ENCODE measurements around the gene LZTFL1.

The LZTFL1 gene

DNA sequence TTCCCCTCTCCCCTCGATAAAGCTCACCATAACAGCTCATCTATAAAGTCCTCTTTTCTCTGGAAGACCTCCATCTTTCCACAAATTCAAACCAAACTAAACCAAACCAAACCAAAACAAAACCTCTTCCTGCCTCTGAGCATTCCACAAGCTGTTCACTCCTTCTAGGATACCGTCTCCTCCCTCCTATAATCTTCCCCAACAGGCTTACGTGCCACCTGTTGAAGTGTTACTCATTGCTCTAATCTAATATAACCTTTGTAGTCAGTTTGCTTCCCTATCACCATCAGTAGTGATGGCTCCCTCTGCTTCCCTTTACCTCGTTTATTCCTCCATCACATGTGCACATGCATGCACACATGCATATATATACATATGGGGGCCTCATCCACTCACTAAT is 31.7 kb upstream of the LZTFL1 start:
- Histone ChIP-seq H3K4me2 (no peak overlapping the region), H3K79me2 (ENCODE audit: insufficient read depth, low read depth) (no peaks in the 10 kb centered on the region), H3K27me3 (ENCODE audit: insufficient read depth, low read depth) (no peaks in the 10 kb centered on the region), H3K36me3 (ENCODE audit: insufficient read depth) (no peaks in the 10 kb centered on the region), H3K4me3 (IDR thresholded peaks at IDR 0.05; ENCODE audit: insufficient read depth, low read depth, low read length) (no peak overlapping the region), H3K27ac (no peak overlapping the region), H3K9ac (no peak overlapping the region), H4K20me1 (ENCODE audit: insufficient read depth) (no peaks in the 10 kb centered on the region), H3K4me1 (ENCODE audit: low read depth, poor library complexity, severe bottlenecking) (peaks cover 24% of the 10 kb centered on the region), H2AFZ (ENCODE audit: low read depth) (no peak overlapping the region)
- TF ChIP-seq, protein P1, sequence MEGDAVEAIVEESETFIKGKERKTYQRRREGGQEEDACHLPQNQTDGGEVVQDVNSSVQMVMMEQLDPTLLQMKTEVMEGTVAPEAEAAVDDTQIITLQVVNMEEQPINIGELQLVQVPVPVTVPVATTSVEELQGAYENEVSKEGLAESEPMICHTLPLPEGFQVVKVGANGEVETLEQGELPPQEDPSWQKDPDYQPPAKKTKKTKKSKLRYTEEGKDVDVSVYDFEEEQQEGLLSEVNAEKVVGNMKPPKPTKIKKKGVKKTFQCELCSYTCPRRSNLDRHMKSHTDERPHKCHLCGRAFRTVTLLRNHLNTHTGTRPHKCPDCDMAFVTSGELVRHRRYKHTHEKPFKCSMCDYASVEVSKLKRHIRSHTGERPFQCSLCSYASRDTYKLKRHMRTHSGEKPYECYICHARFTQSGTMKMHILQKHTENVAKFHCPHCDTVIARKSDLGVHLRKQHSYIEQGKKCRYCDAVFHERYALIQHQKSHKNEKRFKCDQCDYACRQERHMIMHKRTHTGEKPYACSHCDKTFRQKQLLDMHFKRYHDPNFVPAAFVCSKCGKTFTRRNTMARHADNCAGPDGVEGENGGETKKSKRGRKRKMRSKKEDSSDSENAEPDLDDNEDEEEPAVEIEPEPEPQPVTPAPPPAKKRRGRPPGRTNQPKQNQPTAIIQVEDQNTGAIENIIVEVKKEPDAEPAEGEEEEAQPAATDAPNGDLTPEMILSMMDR (conservative IDR thresholded peaks at IDR 0.05; ENCODE audit: low read depth, low read length), result no peak

DNA sequence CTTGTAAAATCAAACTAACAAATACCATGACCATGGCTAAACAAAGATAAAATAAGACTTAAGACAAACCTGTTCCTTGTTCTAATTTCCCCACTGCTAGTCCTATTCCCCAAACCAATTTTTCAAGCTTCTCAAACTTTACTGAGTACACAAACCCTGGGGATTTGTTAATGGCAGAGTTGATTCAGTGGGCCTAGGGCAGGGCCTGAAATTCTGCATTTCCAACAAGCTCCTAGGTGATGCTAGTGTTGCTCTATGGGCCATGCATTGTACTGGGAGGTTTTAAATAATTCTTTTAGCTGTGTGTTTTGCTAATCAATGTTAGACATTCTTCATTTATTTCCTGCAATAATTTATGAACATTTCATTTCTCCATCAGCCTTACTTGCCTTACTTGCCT is 31.1 kb upstream of the LZTFL1 start:
- no peak overlapping the region for H3K27ac ChIP-seq

DNA sequence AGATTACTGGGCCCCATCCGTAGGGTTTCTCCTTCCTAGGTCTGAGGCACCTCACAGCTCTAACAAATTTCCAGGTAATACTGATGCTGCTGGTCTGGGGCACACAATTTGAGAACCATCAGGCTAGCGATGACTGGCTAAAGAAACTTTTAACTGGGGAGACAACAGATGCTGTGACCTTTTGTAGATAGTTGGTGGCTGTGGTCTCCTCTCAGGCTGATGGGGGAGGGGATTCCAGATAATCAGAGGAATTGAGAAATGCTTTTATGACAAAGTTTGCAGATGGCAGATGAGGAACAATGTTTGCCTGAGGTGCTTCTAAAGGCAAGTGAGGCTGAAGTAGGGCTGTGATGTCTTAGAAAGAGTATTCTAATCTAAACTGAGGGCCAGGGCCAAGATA is 30.6 kb upstream of the LZTFL1 start:
- H3K36me3 ChIP-seq (ENCODE audit: insufficient read depth), result no peaks in the 10 kb centered on the region
- H3K4me1 ChIP-seq (ENCODE audit: low read depth, poor library complexity, severe bottlenecking), result peaks cover 29% of the 10 kb centered on the region
- H2AFZ ChIP-seq (ENCODE audit: low read depth), result no peak overlapping the region
- H3K79me2 ChIP-seq (ENCODE audit: insufficient read depth, low read depth), result no peaks in the 10 kb centered on the region
- no peak overlapping the region for H3K9ac ChIP-seq
- no peak overlapping the region for H3K4me2 ChIP-seq
- no peak overlapping the region for H3K4me3 ChIP-seq (IDR thresholded peaks at IDR 0.05; ENCODE audit: insufficient read depth, low read depth, low read length)
- H3K27me3 ChIP-seq (ENCODE audit: insufficient read depth, low read depth), result no peaks in the 10 kb centered on the region
- TF ChIP-seq, protein P1 (conservative IDR thresholded peaks at IDR 0.05; ENCODE audit: low read depth, low read length), result no peak
- no peaks in the 10 kb centered on the region for H4K20me1 ChIP-seq (ENCODE audit: insufficient read depth)
- no peak overlapping the region for H3K27ac ChIP-seq

More for the DNA sequence above, 31.1 kb upstream of the LZTFL1 start:
- Histone ChIP-seq H3K9ac (no peak overlapping the region), H3K4me1 (ENCODE audit: low read depth, poor library complexity, severe bottlenecking) (peaks cover 29% of the 10 kb centered on the region), H3K36me3 (ENCODE audit: insufficient read depth) (no peaks in the 10 kb centered on the region), H3K79me2 (ENCODE audit: insufficient read depth, low read depth) (no peaks in the 10 kb centered on the region), H4K20me1 (ENCODE audit: insufficient read depth) (no peaks in the 10 kb centered on the region), H3K27me3 (ENCODE audit: insufficient read depth, low read depth) (no peaks in the 10 kb centered on the region), H3K4me2 (no peak overlapping the region), H3K4me3 (IDR thresholded peaks at IDR 0.05; ENCODE audit: insufficient read depth, low read depth, low read length) (no peak overlapping the region), H2AFZ (ENCODE audit: low read depth) (no peak overlapping the region)
- TF ChIP-seq, protein P1 (conservative IDR thresholded peaks at IDR 0.05; ENCODE audit: low read depth, low read length), result no peak

DNA sequence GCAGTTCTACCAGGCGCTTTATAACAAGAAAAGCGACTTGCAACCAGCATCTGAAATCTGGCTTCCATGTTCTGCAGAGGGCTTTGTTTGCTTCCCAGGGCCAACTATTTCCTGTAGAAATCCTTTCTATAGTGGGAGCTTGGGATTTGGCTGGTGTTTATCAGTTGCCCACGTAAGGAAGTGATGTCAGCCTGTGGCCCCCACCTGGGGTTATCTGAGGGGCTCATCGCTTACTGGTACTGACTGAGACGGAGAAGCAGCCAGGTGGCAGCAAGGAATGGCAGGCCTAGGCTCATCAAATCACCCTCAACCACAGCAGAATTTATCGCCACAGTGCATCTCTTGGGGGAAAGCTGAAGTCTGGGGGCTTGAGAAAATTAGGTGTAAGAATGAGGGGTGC is 29.9 kb upstream of the LZTFL1 start:
- H3K27me3 ChIP-seq (ENCODE audit: insufficient read depth, low read depth), result no peaks in the 10 kb centered on the region

More for the DNA sequence above, 29.9 kb upstream of the LZTFL1 start:
- Histone ChIP-seq H3K9ac (no peak overlapping the region), H3K79me2 (ENCODE audit: insufficient read depth, low read depth) (no peaks in the 10 kb centered on the region), H3K4me1 (ENCODE audit: low read depth, poor library complexity, severe bottlenecking) (peaks cover 29% of the 10 kb centered on the region), H3K36me3 (ENCODE audit: insufficient read depth) (no peaks in the 10 kb centered on the region), H3K27ac (no peak overlapping the region), H3K4me3 (IDR thresholded peaks at IDR 0.05; ENCODE audit: insufficient read depth, low read depth, low read length) (no peak overlapping the region), H3K4me2 (no peak overlapping the region), H4K20me1 (ENCODE audit: insufficient read depth) (no peaks in the 10 kb centered on the region), H2AFZ (ENCODE audit: low read depth) (no peak overlapping the region)
- TF ChIP-seq, protein P1 (conservative IDR thresholded peaks at IDR 0.05; ENCODE audit: low read depth, low read length), result no peak
